HG02938 (cell line): ENCODE results near the gene MAFB.

Source experiments
- ATAC-seq: cut with Tn5 transposase; IDR thresholded peaks from one replicate; pipeline ENCODE4 v1.9.1; 2021; ENCODE audit warnings: mild to moderate bottlenecking, moderate library complexity; ENCODE audit not compliant: unreplicated experiment

MAFB gene

GRCh38 chr20:40682104-40682981 lies 6.7 kb downstream of the MAFB start:
- no peak for ATAC-seq

GRCh38 chr20:40681684-40682083 lies 7.4 kb downstream of the MAFB start:
- ATAC-seq = no peak

- no peak for ATAC-seq
Measured at GRCh38 chr20:40681165-40681564, 7.9 kb downstream of the MAFB start.

- ATAC-seq = peak; percentile 74
Measured at GRCh38 chr20:40680161-40680959, 8.7 kb downstream of the MAFB start.

- ATAC-seq = no peak
Measured at GRCh38 chr20:40679184-40679583, 9.9 kb downstream of the MAFB start.

- ATAC-seq = no peak
Measured at GRCh38 chr20:40678286-40678875, 10.7 kb downstream of the MAFB start.

- no peak for ATAC-seq
Measured at GRCh38 chr20:40677343-40677924, 11.6 kb downstream of the MAFB start.

GRCh38 chr20:40676491-40677269 lies 12.4 kb downstream of the MAFB start:
- ATAC-seq = no peak

- no peak for ATAC-seq
Measured at GRCh38 chr20:40675599-40676221, 13.3 kb downstream of the MAFB start.

GRCh38 chr20:40673442-40673841 lies 15.6 kb downstream of the MAFB start:
- ATAC-seq = no peak

- no peak for ATAC-seq
Measured at GRCh38 chr20:40672095-40672494, 16.9 kb downstream of the MAFB start.

GRCh38 chr20:40670253-40670652 lies 18.8 kb downstream of the MAFB start:
- no peak for ATAC-seq

- ATAC-seq = no peak
Measured at GRCh38 chr20:40669692-40670091, 19.3 kb downstream of the MAFB start.

GRCh38 chr20:40668449-40669228 lies 20.4 kb downstream of the MAFB start:
- ATAC-seq = no peak

- no peak for ATAC-seq
Measured at GRCh38 chr20:40667503-40667902, 21.5 kb downstream of the MAFB start.

GRCh38 chr20:40666336-40666735 lies 22.7 kb downstream of the MAFB start:
- no peak for ATAC-seq

GRCh38 chr20:40664891-40665290 lies 24.1 kb downstream of the MAFB start:
- ATAC-seq = no peak

GRCh38 chr20:40663991-40664880 lies 24.8 kb downstream of the MAFB start:
- ATAC-seq = no peak
